BLaER1 treated with 17β-estradiol and CSF1 and Interleukin-3, amounts not matched to agents 10 nM and 100 nM (cell line): Measurements from ENCODE around the gene RING1.
"Not testable (repeated sequence)": the region's sequence is repeated elsewhere in the genome, so short reads cannot be mapped to it uniquely, and the experiment has no call there.

Source experiments
- H3K27ac ChIP-seq, 11 experiments: shearing (Covaris generic); formaldehyde crosslinking; 2 replicates each; pipeline ENCODE4 v1.8.1; 2022
- H3K27me3 ChIP-seq, 11 experiments: shearing (Covaris generic); formaldehyde crosslinking; 2 replicates each; pipeline ENCODE4 v1.8.1; 2022
- H3K36me3 ChIP-seq, 11 experiments: shearing (Covaris generic); formaldehyde crosslinking; 2 replicates each; pipeline ENCODE4 v1.8.1; 2022
- H3K4me1 ChIP-seq, 10 experiments: shearing (Covaris generic); formaldehyde crosslinking; 2 replicates each; pipeline ENCODE4 v1.8.1; 2022
- H3K4me2 ChIP-seq, 11 experiments: shearing (Covaris generic); formaldehyde crosslinking; 2 replicates each; pipeline ENCODE4 v1.8.1; 2022
- H3K4me3 ChIP-seq, 10 experiments: shearing (Covaris generic); formaldehyde crosslinking; 2 replicates each; pipeline ENCODE4 v1.8.1; 2022
- H3K9ac ChIP-seq, 11 experiments: shearing (Covaris generic); formaldehyde crosslinking; 2 replicates each; pipeline ENCODE4 v1.8.1; 2022
- H3K9me3 ChIP-seq, 11 experiments: shearing (Covaris generic); formaldehyde crosslinking; replicated peaks in 1 of 11; 2 replicates each; pipeline ENCODE4 v1.8.1; 2022
- H4K20me1 ChIP-seq, 11 experiments: shearing (Covaris generic); formaldehyde crosslinking; 2 replicates each; pipeline ENCODE4 v1.8.1; 2022
- Cebpa-rat ChIP-seq, 11 experiments: shearing (Covaris generic); IDR thresholded peaks; 2 replicates each; pipeline ENCODE4 v1.8.1; 2022

The RING1 gene

GRCh38 chr6:33213166-33213988 is 5.1 kb downstream of the RING1 start:
- no peaks in the 10 kb centered on the region for H3K9me3 ChIP-seq
- TF ChIP-seq Cebpa-rat (IDR thresholded peaks at IDR 0.05), result no peak
- H3K4me3 ChIP-seq, result peak overlapping the region; percentile 46 to 69 (median 58)
- H3K9ac ChIP-seq, result peak overlapping the region; percentile 54 to 80 (median 65)
- peaks cover 23 to 44% (median 38%) of the 10 kb centered on the region in 11 experiments for H3K27me3 ChIP-seq
- peaks cover 10 to 29% (median 19%) of the 10 kb centered on the region in 11 experiments; a peak in 17 of 22 replicates for H3K36me3 ChIP-seq
- peaks cover 26 to 41% (median 33%) of the 10 kb centered on the region in 10 experiments for H3K4me1 ChIP-seq
- peak overlapping the region; percentile 88 to 100 (median 98) for H3K4me2 ChIP-seq
- peak overlapping the region in 5 of 11 experiments; percentile 4 to 32 (median 14); a peak in 5 of 22 replicates for H3K27ac ChIP-seq
- peaks cover 0 to 15% (median 0%) of the 10 kb centered on the region in 11 experiments; a peak in 2 of 22 replicates for H4K20me1 ChIP-seq

DNA sequence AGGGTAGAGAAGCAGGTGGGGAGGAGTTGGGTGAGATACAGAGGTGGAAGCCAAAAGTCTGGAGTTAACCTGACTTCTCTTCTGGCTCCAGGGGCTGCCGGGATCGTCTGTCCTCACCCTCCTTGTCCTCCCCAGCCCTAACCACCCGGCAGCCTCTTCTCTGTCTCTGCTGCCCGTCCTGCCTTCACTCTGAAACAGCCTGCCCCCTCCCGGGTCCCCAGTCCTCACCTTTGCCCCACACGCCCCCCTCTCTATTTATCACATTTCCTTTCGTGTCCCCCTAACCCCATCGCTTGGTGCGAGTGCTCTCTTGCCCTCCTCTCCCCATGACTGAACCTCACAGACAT is 5.7 kb downstream of the RING1 start:
- peaks cover 23 to 44% (median 38%) of the 10 kb centered on the region in 11 experiments for H3K27me3 ChIP-seq
- H3K27ac ChIP-seq, result no peak overlapping the region
- no peak for TF ChIP-seq Cebpa-rat (IDR thresholded peaks at IDR 0.05)
- H3K4me3 ChIP-seq, result peak overlapping the region; percentile 46 to 69 (median 58); a peak in 18 of 20 replicates
- peaks cover 0 to 15% (median 0%) of the 10 kb centered on the region in 11 experiments; a peak in 2 of 22 replicates for H4K20me1 ChIP-seq
- H3K36me3 ChIP-seq, result peaks cover 10 to 29% (median 19%) of the 10 kb centered on the region in 11 experiments; a peak in 17 of 22 replicates
- H3K4me2 ChIP-seq, result peak overlapping the region; percentile 88 to 100 (median 98)
- H3K4me1 ChIP-seq, result peaks cover 23 to 44% (median 30%) of the 10 kb centered on the region in 10 experiments
- peak overlapping the region in 10 of 11 experiments; percentile 54 to 80 (median 67); a peak in 13 of 22 replicates for H3K9ac ChIP-seq
- no peaks in the 10 kb centered on the region for H3K9me3 ChIP-seq

DNA sequence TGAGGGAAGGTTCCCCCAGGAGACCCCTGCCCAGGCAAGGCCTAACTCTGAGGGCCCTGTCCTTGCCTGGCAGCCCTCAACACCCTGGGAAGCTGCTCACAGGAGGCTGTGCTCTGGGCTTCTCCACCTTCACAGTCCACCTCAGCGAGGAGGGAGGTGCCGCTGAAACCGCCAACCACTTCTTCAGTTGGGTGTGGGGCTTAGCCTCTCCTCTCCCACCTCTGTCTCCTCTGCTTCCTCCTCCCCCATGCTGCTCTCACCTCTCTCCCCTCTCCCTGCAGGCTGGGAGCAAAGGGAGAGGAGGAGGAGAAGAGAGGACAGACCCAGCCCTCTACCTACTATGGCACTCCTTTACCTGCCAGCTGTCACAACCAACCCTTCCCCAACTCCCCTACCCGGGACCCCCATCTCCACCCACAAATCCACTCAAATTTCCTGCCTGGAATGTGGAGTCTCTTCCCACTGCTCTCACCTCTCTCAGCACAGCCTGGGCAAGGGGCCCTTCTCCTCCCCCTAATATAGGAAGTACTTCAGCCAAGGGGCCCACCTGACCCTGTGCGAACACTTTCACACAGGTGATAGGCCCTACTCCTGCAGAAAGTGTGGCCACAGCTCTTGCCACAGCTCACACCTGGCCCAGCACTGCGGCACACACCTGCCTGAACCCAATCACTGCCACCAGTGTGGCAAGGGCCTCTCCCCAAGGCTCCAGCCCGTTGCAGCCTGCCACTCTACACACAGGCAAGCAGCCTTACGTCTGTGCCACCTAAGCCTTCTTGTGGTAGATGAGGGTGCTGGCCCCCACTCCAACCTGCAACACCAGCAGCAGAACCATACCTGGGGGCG is 7.2 kb downstream of the RING1 start:
- H3K4me1 ChIP-seq, result peaks cover 20 to 33% (median 23%) of the 10 kb centered on the region in 10 experiments
- H3K27me3 ChIP-seq, result peaks cover 23 to 44% (median 38%) of the 10 kb centered on the region in 11 experiments
- no peak overlapping the region for H3K4me3 ChIP-seq
- H3K9ac ChIP-seq, result no peak overlapping the region
- H3K4me2 ChIP-seq, result no peak overlapping the region
- H3K36me3 ChIP-seq, result peaks cover 0 to 18% (median 7%) of the 10 kb centered on the region in 11 experiments; a peak in 12 of 22 replicates
- H3K27ac ChIP-seq, result no peak overlapping the region
- H4K20me1 ChIP-seq, result peaks cover 0 to 8% (median 0%) of the 10 kb centered on the region in 11 experiments; a peak in 1 of 22 replicates
- no peak for TF ChIP-seq Cebpa-rat (IDR thresholded peaks at IDR 0.05)
- H3K9me3 ChIP-seq, result no peaks in the 10 kb centered on the region

DNA sequence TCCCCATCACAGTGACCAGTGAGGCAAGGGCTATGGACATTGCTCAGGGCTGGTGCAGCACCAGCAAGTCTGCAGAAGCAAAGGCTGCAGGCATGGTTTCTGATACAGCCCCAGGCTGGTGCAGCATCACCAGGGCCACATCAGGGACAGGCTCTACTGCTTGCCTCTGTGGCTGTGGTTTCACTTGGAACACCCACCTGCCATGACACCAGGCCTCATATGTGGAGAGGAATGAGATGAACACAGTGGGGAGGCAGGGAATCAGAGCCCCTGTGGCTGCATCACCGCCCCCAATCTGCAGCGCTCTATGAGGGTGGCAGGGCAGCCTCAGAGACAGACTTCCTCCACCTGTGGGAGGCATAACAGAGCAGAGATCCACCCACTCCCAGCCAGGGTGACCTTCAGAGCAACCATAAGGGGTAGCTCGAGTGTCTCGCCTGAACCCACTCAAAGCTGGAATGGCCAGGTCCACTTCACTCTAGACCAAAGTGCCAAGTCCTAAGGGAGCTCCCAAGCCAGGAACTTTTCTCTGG is 7.9 kb downstream of the RING1 start:
- Histone ChIP-seq H4K20me1 (peaks cover 0 to 8% (median 0%) of the 10 kb centered on the region in 11 experiments; a peak in 1 of 22 replicates), H3K27me3 (peaks cover 23 to 44% (median 38%) of the 10 kb centered on the region in 11 experiments), H3K27ac (no peak overlapping the region), H3K9ac (no peak overlapping the region), H3K36me3 (peaks cover 0 to 12% (median 6%) of the 10 kb centered on the region in 11 experiments; a peak in 4 of 22 replicates), H3K9me3 (no peaks in the 10 kb centered on the region), H3K4me2 (no peak overlapping the region), H3K4me1 (peaks cover 20 to 33% (median 23%) of the 10 kb centered on the region in 10 experiments), H3K4me3 (no peak overlapping the region)
- TF ChIP-seq Cebpa-rat (IDR thresholded peaks at IDR 0.05), result no peak

DNA sequence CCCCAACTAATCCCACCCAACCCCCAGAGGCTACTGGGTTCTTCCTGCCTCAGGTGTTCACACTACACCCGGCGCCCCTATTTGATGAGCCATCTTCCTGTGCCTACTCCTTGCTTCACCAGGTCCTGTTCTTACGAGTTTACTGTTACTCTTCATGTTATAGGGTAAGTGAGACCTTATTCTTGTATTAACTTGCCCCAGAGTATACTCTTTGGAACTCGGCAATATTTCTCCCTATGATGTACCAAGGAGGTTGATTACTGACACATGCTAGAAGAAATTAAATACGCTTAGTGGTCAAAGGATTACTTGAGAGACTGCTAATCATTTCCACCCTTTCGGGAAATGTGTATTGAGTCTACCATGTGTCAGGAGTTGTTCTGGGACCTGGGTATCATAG is 8.9 kb downstream of the RING1 start:
- TF ChIP-seq Cebpa-rat (IDR thresholded peaks at IDR 0.05), result no peak
- H3K36me3 ChIP-seq, result peaks cover 0 to 2% (median under 1%) of the 10 kb centered on the region in 11 experiments; a peak in 2 of 22 replicates
- no peak overlapping the region for H3K4me2 ChIP-seq
- no peak overlapping the region for H3K4me3 ChIP-seq
- H3K27me3 ChIP-seq, result peaks cover 19 to 37% (median 32%) of the 10 kb centered on the region in 11 experiments
- H3K27ac ChIP-seq, result no peak overlapping the region
- H4K20me1 ChIP-seq, result peaks cover 0 to 3% (median 0%) of the 10 kb centered on the region in 11 experiments; a peak in 1 of 22 replicates
- peaks cover 18 to 30% (median 20%) of the 10 kb centered on the region in 10 experiments for H3K4me1 ChIP-seq
- H3K9ac ChIP-seq, result no peak overlapping the region
- H3K9me3 ChIP-seq, result no peaks in the 10 kb centered on the region

GRCh38 chr6:33217681-33218080 is 9.4 kb downstream of the RING1 start:
- Histone ChIP-seq H3K4me1 (peaks cover 13 to 26% (median 16%) of the 10 kb centered on the region in 10 experiments), H3K4me2 (no peak overlapping the region), H3K9ac (no peak overlapping the region), H3K4me3 (no peak overlapping the region), H3K36me3 (no peaks in the 10 kb centered on the region), H3K27ac (no peak overlapping the region), H4K20me1 (no peaks in the 10 kb centered on the region), H3K27me3 (peaks cover 15 to 32% (median 28%) of the 10 kb centered on the region in 11 experiments), H3K9me3 (no peaks in the 10 kb centered on the region)
- no peak for TF ChIP-seq Cebpa-rat (IDR thresholded peaks at IDR 0.05)

DNA sequence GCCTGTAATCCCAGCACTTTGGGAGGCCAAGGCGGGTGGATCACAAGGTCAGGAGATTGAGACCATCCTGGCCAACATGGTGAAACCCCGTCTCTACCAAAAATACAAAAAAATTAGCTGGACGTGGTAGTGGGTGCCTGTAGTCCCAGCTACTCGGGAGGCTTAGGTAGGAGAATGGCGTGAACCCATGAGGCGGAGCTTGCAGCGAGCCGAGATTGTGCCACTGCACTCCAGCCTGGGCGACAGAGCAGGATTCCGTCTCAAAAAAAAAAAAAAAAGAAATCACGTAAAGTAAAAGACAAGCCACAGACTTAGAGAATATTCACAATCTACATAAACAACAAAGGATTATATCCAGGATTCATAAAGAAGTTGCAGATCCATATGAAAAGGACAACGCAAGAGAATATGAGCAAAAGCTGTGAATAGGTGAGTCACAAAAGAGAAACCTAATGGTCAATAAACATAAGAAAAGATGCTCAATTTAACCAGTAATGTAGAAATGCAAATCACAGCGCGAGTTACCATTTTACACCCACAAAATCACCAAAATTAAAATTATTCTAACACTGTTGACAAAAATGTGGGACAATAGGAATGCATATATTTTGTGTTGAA is 18.3 kb downstream of the RING1 start:
- not testable (repeated sequence) for H3K4me2 ChIP-seq, H3K9me3 ChIP-seq, H3K4me1 ChIP-seq, H3K27ac ChIP-seq, H4K20me1 ChIP-seq, H3K36me3 ChIP-seq, H3K9ac ChIP-seq, H3K27me3 ChIP-seq, H3K4me3 ChIP-seq

DNA sequence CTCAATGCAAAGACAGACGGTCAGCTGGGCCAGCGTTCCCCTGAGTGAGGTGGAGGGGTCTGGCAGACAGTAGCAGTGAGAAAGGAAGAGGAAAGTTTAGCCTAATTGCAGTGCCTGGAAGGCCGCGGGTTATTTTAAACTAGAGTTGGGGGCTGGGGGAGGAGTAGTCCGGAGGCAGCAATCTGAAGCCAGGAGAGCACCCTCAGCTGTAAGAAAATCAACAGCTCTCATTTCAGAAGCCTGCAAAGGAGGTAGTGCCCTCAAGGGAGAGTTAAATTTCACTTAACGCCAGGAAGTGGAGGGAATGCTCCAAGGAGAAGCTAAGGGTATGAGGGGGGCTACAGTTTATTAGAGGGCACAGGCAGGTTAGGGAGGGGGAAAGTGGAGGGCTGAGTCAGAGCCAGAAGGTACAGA is 26.9 kb downstream of the RING1 start:
- no peak for TF ChIP-seq Cebpa-rat (IDR thresholded peaks at IDR 0.05)
- no peaks in the 10 kb centered on the region for H3K36me3 ChIP-seq
- H3K4me1 ChIP-seq, result peaks cover 0 to 48% (median 35%) of the 10 kb centered on the region in 10 experiments; a peak in 16 of 20 replicates
- 0 out of 22 replicates have a peak overlapping the region, but pooled peaks of 1 of the 11 experiments have one; percentile 1 for H3K9ac ChIP-seq
- no peaks in the 10 kb centered on the region for H3K9me3 ChIP-seq
- no peaks in the 10 kb centered on the region for H3K27me3 ChIP-seq
- H3K4me2 ChIP-seq, result peak overlapping the region in 9 of 11 experiments; percentile 38 to 78 (median 63); a peak in 18 of 22 replicates
- H3K27ac ChIP-seq, result peak overlapping the region in 1 of 11 experiments; percentile 36; a peak in 1 of 22 replicates
- no peaks in the 10 kb centered on the region for H4K20me1 ChIP-seq
- H3K4me3 ChIP-seq, result no peak overlapping the region
